WTC11 (cell line): ENCODE data around the gene TRABD. TPM values are rescaled to one million over a fixed set of nuclear protein-coding genes. Genes with fewer than 3 reads are reported as not detected.

ENCODE experiments used
- ATAC-seq: fragments of 200-7000 bp; cut with Tn5 transposase; 2 replicates; pipeline ENCODE4 v1.10.0; 2021; ENCODE audit warnings: mild to moderate bottlenecking, moderate library complexity
- CTCF ChIA-PET: fragments of 300-600 bp; sonication (Branson Sonifier 250); formaldehyde crosslinking; loops from one replicate; lab custom pipeline; 2021; ENCODE audit warnings: antibody characterized with exemption; lab: Charles Lee
- POLR2A ChIA-PET: fragments of 350-600 bp; sonication (Branson Sonifier 250); formaldehyde crosslinking; loops from one replicate; lab custom pipeline; 2021; ENCODE audit warnings: antibody characterized with exemption; lab: Charles Lee
- DNase-seq: peaks from one replicate; pipeline ENCODE4 v3.0.0; 2021; ENCODE audit warnings: low spot score
- H3K27ac Mint-ChIP-seq: 2 replicates; pipeline ENCODE4 v1.8.0; 2021; ENCODE audit warnings: mixed read lengths
- H3K27me3 Mint-ChIP-seq: 2 replicates; pipeline ENCODE4 v1.8.0; 2021; ENCODE audit warnings: low read depth, mild to moderate bottlenecking, moderate library complexity, mixed read lengths
- H3K36me3 Mint-ChIP-seq: 2 replicates; pipeline ENCODE4 v1.8.0; 2021; ENCODE audit warnings: mixed read lengths
- H3K4me1 Mint-ChIP-seq: 2 replicates; pipeline ENCODE4 v1.8.0; 2022; ENCODE audit warnings: mixed read lengths
- H3K4me3 Mint-ChIP-seq: 2 replicates; pipeline ENCODE4 v1.8.0; 2021; ENCODE audit warnings: mild to moderate bottlenecking, moderate library complexity, mixed read lengths
- H3K9me3 Mint-ChIP-seq: 2 replicates; pipeline ENCODE4 v1.8.0; 2021; ENCODE audit warnings: mixed read lengths
- E2F1 ChIP-seq: sonication (generic); formaldehyde crosslinking; IDR thresholded peaks from 2 replicates; pipeline ENCODE4 v1.8.0; 2022; ENCODE audit warnings: mild to moderate bottlenecking, missing genetic modification reagents
- EMX1 ChIP-seq: fragments of 250-450 bp; sonication (Bioruptor Pico); IDR thresholded peaks from 2 replicates; pipeline ENCODE4 v1.8.0; 2021; ENCODE audit warnings: mild to moderate bottlenecking
- FOXK1 ChIP-seq: sonication (generic); formaldehyde crosslinking; IDR thresholded peaks from 2 replicates; pipeline ENCODE4 v1.8.0; 2022; ENCODE audit warnings: mild to moderate bottlenecking, moderate library complexity, missing genetic modification reagents
- FOXP1 ChIP-seq: sonication (generic); formaldehyde crosslinking; IDR thresholded peaks from 2 replicates; pipeline ENCODE4 v1.8.0; 2022; ENCODE audit warnings: missing genetic modification reagents, mild to moderate bottlenecking, moderate library complexity, borderline replicate concordance
- JUN ChIP-seq: sonication (generic); formaldehyde crosslinking; IDR thresholded peaks from 2 replicates; pipeline ENCODE4 v1.8.0; 2023; ENCODE audit warnings: mild to moderate bottlenecking, missing genetic modification reagents
- KAT7 ChIP-seq: sonication (generic); formaldehyde crosslinking; IDR thresholded peaks from 2 replicates; pipeline ENCODE4 v1.8.1; 2023; ENCODE audit warnings: missing genetic modification reagents, mild to moderate bottlenecking, borderline replicate concordance
- NFYB ChIP-seq: sonication (generic); formaldehyde crosslinking; conservative IDR thresholded peaks from 2 replicates; pipeline ENCODE4 v1.8.0; 2022; ENCODE audit warnings: low read depth, missing genetic modification reagents
- NR3C1 ChIP-seq: sonication (generic); formaldehyde crosslinking; conservative IDR thresholded peaks from 2 replicates; pipeline ENCODE4 v1.8.1; 2023; ENCODE audit warnings: low read depth, mild to moderate bottlenecking, missing genetic modification reagents
- SP1 ChIP-seq: sonication (generic); formaldehyde crosslinking; conservative IDR thresholded peaks from 2 replicates; pipeline ENCODE4 v1.8.1; 2022; ENCODE audit warnings: missing genetic modification reagents
- STAT6 ChIP-seq: sonication (generic); formaldehyde crosslinking; conservative IDR thresholded peaks from 2 replicates; pipeline ENCODE4 v1.8.1; 2023; ENCODE audit warnings: mild to moderate bottlenecking, low read depth, missing genetic modification reagents, moderate library complexity
- USF2 ChIP-seq: sonication (generic); formaldehyde crosslinking; IDR thresholded peaks from 2 replicates; pipeline ENCODE4 v1.8.1; 2023; ENCODE audit warnings: mild to moderate bottlenecking, missing genetic modification reagents, moderate library complexity
- ZNF138 ChIP-seq: sonication (generic); formaldehyde crosslinking; conservative IDR thresholded peaks from 2 replicates; pipeline ENCODE4 v1.8.1; 2022; ENCODE audit warnings: mild to moderate bottlenecking, moderate library complexity, missing genetic modification reagents
- ZNF232 ChIP-seq: sonication (generic); formaldehyde crosslinking; IDR thresholded peaks from 2 replicates; pipeline ENCODE4 v1.8.0; 2022; ENCODE audit warnings: mild to moderate bottlenecking, missing genetic modification reagents
- ZNF416 ChIP-seq: fragments of 250-450 bp; sonication (Bioruptor Pico); IDR thresholded peaks from 2 replicates; pipeline ENCODE4 v1.9.0; 2021; ENCODE audit warnings: mild to moderate bottlenecking, inconsistent platforms
- ZNF423 ChIP-seq: fragments of 250-450 bp; sonication (Bioruptor Pico); IDR thresholded peaks from 2 replicates; pipeline ENCODE4 v2.1.2; 2022; ENCODE audit warnings: mild to moderate bottlenecking, moderate library complexity
- total RNA-seq: library from RNA; stranded (reverse); gene quantifications from 3 replicates; pipeline ENCODE4 v1.2.3, GENCODE V29; 2021
- TF ChIP-seq, protein P1 (sequence below): fragments of 250-450 bp; sonication (Bioruptor Pico); IDR thresholded peaks from 2 replicates; pipeline ENCODE4 v1.9.0; 2021; ENCODE audit warnings: moderate library complexity, mild to moderate bottlenecking, inconsistent platforms, borderline replicate concordance
- TF ChIP-seq, protein P2 (sequence below): sonication (generic); formaldehyde crosslinking; IDR thresholded peaks from 2 replicates; pipeline ENCODE4 v1.8.0; 2023; ENCODE audit warnings: mild to moderate bottlenecking, missing genetic modification reagents

Gene TRABD
- total RNA-seq, 1 experiment from 2014 or later, result 90.4 TPM

DNA sequence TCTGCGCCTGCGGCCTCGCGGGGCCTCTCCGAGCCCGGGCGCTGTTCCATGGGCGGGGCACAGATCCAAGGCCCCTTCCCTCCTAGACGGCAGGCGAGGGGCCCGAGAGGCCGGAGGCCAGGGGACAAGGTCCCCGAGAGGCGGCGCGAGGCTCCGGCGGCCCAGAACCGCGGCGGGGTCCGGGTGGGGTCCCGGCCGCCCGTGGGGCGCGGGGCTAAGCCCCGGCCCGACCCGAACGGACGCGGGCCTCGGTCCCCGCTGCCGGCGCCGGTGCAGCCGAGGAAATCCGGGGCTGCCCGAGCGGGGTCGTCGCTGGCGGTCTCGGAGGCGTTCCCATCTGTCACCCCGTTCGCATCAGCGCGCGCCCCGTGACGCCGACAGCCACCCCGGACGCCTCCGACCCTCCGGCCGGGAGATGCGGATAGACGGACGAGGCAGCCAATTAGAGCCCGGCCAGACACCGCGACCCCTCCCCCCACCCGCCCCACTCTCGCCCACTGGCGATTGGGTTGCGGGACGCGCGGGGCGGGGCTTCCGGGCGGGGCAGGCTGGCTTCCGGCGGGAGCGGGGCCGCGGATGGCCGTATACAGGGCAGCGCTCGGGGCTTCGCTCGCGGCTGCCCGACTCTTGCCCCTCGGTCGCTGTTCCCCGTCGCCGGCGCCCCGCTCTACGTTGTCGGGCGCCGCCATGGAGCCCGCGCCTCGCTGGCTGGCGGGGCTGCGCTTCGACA lies 14.9 kb downstream of the TRABD start, which contains the start of gene SELENOO:
Gene SELENOO (plus strand): TSS at position 551 of the 730 bp plus-strand sequence. CDS start 26 bp downstream, at position 577.
- Mint-ChIP-seq H3K4me3 (peak within 1 kb of the TSS; percentile 71), H3K4me1 (peaks cover 12% of the 10 kb centered on the region), H3K27ac (no peak within 1 kb of the TSS), H3K27me3 (no peaks in the 10 kb centered on the region), H3K36me3 (peaks cover 14% of the 10 kb centered on the region), H3K9me3 (peaks cover 4% of the 10 kb centered on the region; the same call in 1 of the 2 replicates)
- peak; percentile 58 for TF ChIP-seq SP1 (CRISPR knock-in tag)
- TF ChIP-seq JUN (CRISPR knock-in tag), result 0 out of 2 replicates have a peak, but pooled peaks have one; percentile 37
- TF ChIP-seq USF2 (CRISPR knock-in tag), result peak; percentile 31
- TF ChIP-seq, protein P1, sequence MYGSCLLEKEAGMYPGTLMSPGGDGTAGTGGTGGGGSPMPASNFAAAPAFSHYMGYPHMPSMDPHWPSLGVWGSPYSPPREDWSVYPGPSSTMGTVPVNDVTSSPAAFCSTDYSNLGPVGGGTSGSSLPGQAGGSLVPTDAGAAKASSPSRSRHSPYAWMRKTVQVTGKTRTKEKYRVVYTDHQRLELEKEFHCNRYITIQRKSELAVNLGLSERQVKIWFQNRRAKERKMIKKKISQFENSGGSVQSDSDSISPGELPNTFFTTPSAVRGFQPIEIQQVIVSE (CRISPR knock-in tag), result no peak
- TF ChIP-seq E2F1, result 0 out of 2 replicates have a peak, but pooled peaks have one; percentile 4
- TF ChIP-seq STAT6 (CRISPR knock-in tag), result no peak
- TF ChIP-seq, protein P2, sequence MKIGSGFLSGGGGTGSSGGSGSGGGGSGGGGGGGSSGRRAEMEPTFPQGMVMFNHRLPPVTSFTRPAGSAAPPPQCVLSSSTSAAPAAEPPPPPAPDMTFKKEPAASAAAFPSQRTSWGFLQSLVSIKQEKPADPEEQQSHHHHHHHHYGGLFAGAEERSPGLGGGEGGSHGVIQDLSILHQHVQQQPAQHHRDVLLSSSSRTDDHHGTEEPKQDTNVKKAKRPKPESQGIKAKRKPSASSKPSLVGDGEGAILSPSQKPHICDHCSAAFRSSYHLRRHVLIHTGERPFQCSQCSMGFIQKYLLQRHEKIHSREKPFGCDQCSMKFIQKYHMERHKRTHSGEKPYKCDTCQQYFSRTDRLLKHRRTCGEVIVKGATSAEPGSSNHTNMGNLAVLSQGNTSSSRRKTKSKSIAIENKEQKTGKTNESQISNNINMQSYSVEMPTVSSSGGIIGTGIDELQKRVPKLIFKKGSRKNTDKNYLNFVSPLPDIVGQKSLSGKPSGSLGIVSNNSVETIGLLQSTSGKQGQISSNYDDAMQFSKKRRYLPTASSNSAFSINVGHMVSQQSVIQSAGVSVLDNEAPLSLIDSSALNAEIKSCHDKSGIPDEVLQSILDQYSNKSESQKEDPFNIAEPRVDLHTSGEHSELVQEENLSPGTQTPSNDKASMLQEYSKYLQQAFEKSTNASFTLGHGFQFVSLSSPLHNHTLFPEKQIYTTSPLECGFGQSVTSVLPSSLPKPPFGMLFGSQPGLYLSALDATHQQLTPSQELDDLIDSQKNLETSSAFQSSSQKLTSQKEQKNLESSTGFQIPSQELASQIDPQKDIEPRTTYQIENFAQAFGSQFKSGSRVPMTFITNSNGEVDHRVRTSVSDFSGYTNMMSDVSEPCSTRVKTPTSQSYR (CRISPR knock-in tag), result peak; percentile 48; the same call in 1 of the 2 replicates
- peak; percentile 40; the same call in 1 of the 2 replicates for TF ChIP-seq ZNF423 (CRISPR knock-in tag)
- TF ChIP-seq NFYB (CRISPR knock-in tag), result peak; percentile 87
- 0 out of 2 replicates have a peak, but pooled peaks have one; percentile 60 for TF ChIP-seq ZNF232 (CRISPR knock-in tag)
- peak; percentile 76 for ATAC-seq
- ChIA-PET CTCF (interaction anchor here (1.0 kb wide), 2 partner anchors 8 to 37 kb away, joined by 3 to 4 read pairs; no protein-coding TSS in a partner anchor), POLR2A (no interaction called here)
- DNase-seq, result peak; percentile 89

DNA sequence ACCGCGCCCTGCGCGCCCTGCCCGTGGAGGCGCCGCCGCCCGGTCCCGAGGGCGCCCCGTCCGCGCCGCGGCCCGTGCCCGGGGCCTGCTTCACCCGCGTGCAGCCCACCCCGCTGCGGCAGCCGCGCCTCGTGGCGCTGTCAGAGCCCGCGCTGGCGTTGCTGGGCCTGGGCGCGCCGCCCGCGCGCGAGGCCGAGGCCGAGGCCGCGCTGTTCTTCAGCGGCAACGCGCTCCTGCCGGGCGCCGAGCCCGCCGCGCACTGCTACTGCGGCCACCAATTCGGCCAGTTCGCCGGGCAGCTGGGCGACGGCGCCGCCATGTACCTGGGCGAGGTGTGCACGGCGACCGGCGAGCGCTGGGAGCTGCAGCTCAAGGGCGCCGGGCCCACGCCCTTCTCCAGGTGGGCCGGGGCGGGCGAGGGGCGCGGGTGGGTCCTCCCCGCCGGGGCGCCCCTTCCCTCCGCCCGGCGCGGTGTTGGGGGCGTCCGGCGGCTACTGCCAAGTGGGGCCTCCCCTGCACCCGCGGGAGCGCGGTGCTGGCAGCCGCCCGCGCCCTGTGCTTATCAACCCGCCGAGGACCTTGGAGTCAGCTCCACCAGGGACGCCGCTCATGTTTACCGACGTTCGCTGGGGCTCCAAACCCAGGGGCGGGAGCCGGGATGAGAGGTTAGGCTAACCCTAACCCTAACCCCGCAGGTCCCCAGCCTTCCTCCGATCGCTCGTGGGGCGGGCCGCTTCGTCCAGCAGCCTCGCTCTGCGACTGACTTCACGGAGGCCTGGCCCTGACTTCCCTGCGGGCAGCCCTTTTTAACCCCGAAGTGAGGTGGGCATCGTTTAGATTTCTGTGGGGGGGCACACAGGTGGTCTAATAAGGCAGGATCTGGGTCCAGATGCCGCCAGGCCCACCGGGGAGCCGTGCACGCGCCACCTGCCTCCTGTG lies 15.7 kb downstream of the TRABD start:
- CTCF ChIA-PET, result interaction anchor here (0.8 kb wide), 1 partner anchor 11 kb away, joined by 3 read pairs; no protein-coding TSS in a partner anchor
- peak overlapping the region; percentile 71 for H3K4me3 Mint-ChIP-seq
- peaks cover 14% of the 10 kb centered on the region for H3K36me3 Mint-ChIP-seq
- peaks cover 4% of the 10 kb centered on the region; the same call in 1 of the 2 replicates for H3K9me3 Mint-ChIP-seq
- no peak overlapping the region for H3K27ac Mint-ChIP-seq
- DNase-seq (no peak), ATAC-seq (peak; percentile 1)
- POLR2A ChIA-PET, result interaction anchor here (0.6 kb wide), 1 partner anchor 264 kb away, joined by 4 read pairs; no protein-coding TSS in a partner anchor
- H3K4me1 Mint-ChIP-seq, result peaks cover 12% of the 10 kb centered on the region
- TF ChIP-seq EMX1 (CRISPR knock-in tag) (no peak), FOXP1 (CRISPR knock-in tag) (0 out of 2 replicates have a peak, but pooled peaks have one; percentile 30), NR3C1 (CRISPR knock-in tag) (no peak), FOXK1 (CRISPR knock-in tag) (0 out of 2 replicates have a peak, but pooled peaks have one; percentile 6), ZNF232 (CRISPR knock-in tag) (no peak), KAT7 (CRISPR knock-in tag) (peak; percentile 49; the same call in 1 of the 2 replicates), ZNF138 (CRISPR knock-in tag) (no peak), ZNF416 (CRISPR knock-in tag) (no peak)
- TF ChIP-seq, protein P1 (CRISPR knock-in tag), result no peak
- H3K27me3 Mint-ChIP-seq, result no peaks in the 10 kb centered on the region
